Measurements from ENCODE around the gene ERCC6. TPM values are rescaled to one million over a fixed set of nuclear protein-coding genes. Genes with fewer than 3 reads are reported as not detected.

Gene ERCC6
- total RNA-seq, 1 donor from 2014 or later: 10.5 TPM

GRCh38 chr10:49512121-49512809 is 26.7 kb downstream of the ERCC6 start:
- peak; percentile 22 to 43 for DNase-seq (ENCODE audit: low read depth in 2 of 2)

- no peak for DNase-seq (ENCODE audit: low read depth in 2 of 2)
Observed at GRCh38 chr10:49509771-49510303, 29.1 kb downstream of the ERCC6 start.

- DNase-seq (ENCODE audit: low read depth in 2 of 2): no peak
Observed at GRCh38 chr10:49508654-49509053, 30.3 kb downstream of the ERCC6 start.

- DNase-seq (ENCODE audit: low read depth in 2 of 2): no peak
Observed at GRCh38 chr10:49508249-49508648, 30.7 kb downstream of the ERCC6 start.

- DNase-seq (ENCODE audit: low read depth in 2 of 2): no peak
Observed at GRCh38 chr10:49505589-49505988, 33.3 kb downstream of the ERCC6 start.

- DNase-seq (ENCODE audit: low read depth in 2 of 2): no peak
Observed at GRCh38 chr10:49505076-49505475, 33.8 kb downstream of the ERCC6 start.

- DNase-seq (ENCODE audit: low read depth in 2 of 2): no peak
Observed at GRCh38 chr10:49504528-49504927, 34.4 kb downstream of the ERCC6 start.

GRCh38 chr10:49502358-49502757 is 36.6 kb downstream of the ERCC6 start:
- DNase-seq (ENCODE audit: low read depth in 2 of 2): no peak

GRCh38 chr10:49500412-49500811 is 38.5 kb downstream of the ERCC6 start:
- DNase-seq (ENCODE audit: low read depth in 2 of 2): no peak

GRCh38 chr10:49499305-49499851 is 39.5 kb downstream of the ERCC6 start:
- DNase-seq (ENCODE audit: low read depth in 2 of 2): no peak

- no peak for DNase-seq (ENCODE audit: low read depth in 2 of 2)
Observed at GRCh38 chr10:49498425-49498824, 40.5 kb downstream of the ERCC6 start.

GRCh38 chr10:49497358-49497757 is 41.6 kb downstream of the ERCC6 start:
- DNase-seq (ENCODE audit: low read depth in 2 of 2): no peak

- DNase-seq (ENCODE audit: low read depth in 2 of 2): peak in 1 of 2 donors; percentile 3
Observed at GRCh38 chr10:49488056-49488717, 50.7 kb downstream of the ERCC6 start.

GRCh38 chr10:49486738-49487137 is 52.2 kb downstream of the ERCC6 start:
- no peak for DNase-seq (ENCODE audit: low read depth in 2 of 2)

- no peak for DNase-seq (ENCODE audit: low read depth in 2 of 2)
Observed at GRCh38 chr10:49486009-49486408, 52.9 kb downstream of the ERCC6 start.

- DNase-seq (ENCODE audit: low read depth in 2 of 2): no peak
Observed at GRCh38 chr10:49484486-49485235, 54.3 kb downstream of the ERCC6 start.

GRCh38 chr10:49478819-49479218 is 60.1 kb downstream of the ERCC6 start:
- DNase-seq (ENCODE audit: low read depth in 2 of 2): no peak

- no peak for DNase-seq (ENCODE audit: low read depth in 2 of 2)
Observed at GRCh38 chr10:49474901-49475300, 64.0 kb downstream of the ERCC6 start.

- DNase-seq (ENCODE audit: low read depth in 2 of 2): no peak
Observed at GRCh38 chr10:49471532-49471931, 67.4 kb downstream of the ERCC6 start.

GRCh38 chr10:49465736-49466135 is 73.2 kb downstream of the ERCC6 start:
- no peak for DNase-seq (ENCODE audit: low read depth in 2 of 2)
